GM23338 (cell line): ENCODE results near the gene GSAP. TPM values are rescaled to one million over a fixed set of nuclear protein-coding genes. Genes with fewer than 3 reads are reported as not detected.

Experiments used
- ATAC-seq: fragments of 200-7000 bp; cut with Tn5 transposase; 3 replicates; pipeline ENCODE4 v1.9.1; 2020
- DNase-seq: peaks from one replicate; pipeline ENCODE4 v3.0.0-alpha.2; 2015; ENCODE audit warnings: low spot score
- H2AFZ ChIP-seq: fragments of 200-600 bp; sonication (generic); 2 replicates; pipeline ENCODE4 v1.8.0; 2016; ENCODE audit warnings: antibody characterized with exemption, mild to moderate bottlenecking, moderate library complexity
- H3F3A ChIP-seq: fragments of 200-600 bp; sonication (generic); replicated peaks from 2 replicates; pipeline ENCODE4 v1.8.0; 2017; ENCODE audit warnings: antibody characterized with exemption, mixed run types, low read depth
- H3K27ac ChIP-seq: fragments of 200-600 bp; sonication (generic); 2 replicates; pipeline ENCODE4 v1.6.1; 2016; ENCODE audit warnings: low read depth
- H3K27me3 ChIP-seq: fragments of 200-600 bp; sonication (generic); 2 replicates; pipeline ENCODE4 v1.8.0; 2016; ENCODE audit warnings: mild to moderate bottlenecking, mixed run types, moderate library complexity; ENCODE audit not compliant: insufficient read depth
- H3K36me3 ChIP-seq: fragments of 200-600 bp; sonication (generic); 2 replicates; pipeline ENCODE4 v1.8.0; 2016; ENCODE audit warnings: mild to moderate bottlenecking; ENCODE audit not compliant: insufficient read depth
- H3K4me1 ChIP-seq: fragments of 200-600 bp; sonication (generic); 2 replicates; pipeline ENCODE4 v1.8.0; 2016; ENCODE audit warnings: mild to moderate bottlenecking, moderate library complexity; ENCODE audit not compliant: insufficient read depth
- H3K4me2 ChIP-seq: fragments of 200-600 bp; sonication (generic); 2 replicates; pipeline ENCODE4 v1.7.1; 2017; ENCODE audit warnings: mixed run types
- H3K4me3 ChIP-seq: fragments of 200-600 bp; sonication (generic); 2 replicates; pipeline ENCODE4 v1.6.1; 2016; ENCODE audit warnings: mixed run types
- H3K79me2 ChIP-seq: fragments of 200-600 bp; sonication (generic); replicated peaks from 2 replicates; pipeline ENCODE4 v1.8.0; 2017; ENCODE audit warnings: mild to moderate bottlenecking; ENCODE audit not compliant: insufficient read depth
- H3K9me2 ChIP-seq: fragments of 200-600 bp; sonication (generic); 2 replicates; pipeline ENCODE4 v1.8.0; 2017; ENCODE audit not compliant: insufficient read depth
- H4K20me1 ChIP-seq: fragments of 200-600 bp; sonication (generic); replicated peaks from 2 replicates; pipeline ENCODE4 v1.8.0; 2017; ENCODE audit warnings: mild to moderate bottlenecking; ENCODE audit not compliant: insufficient read depth
- H3K27ac Mint-ChIP-seq: 2 replicates; pipeline ENCODE4 v1.8.0; 2020; ENCODE audit warnings: inconsistent platforms, mild to moderate bottlenecking, moderate library complexity, mixed read lengths
- H3K27me3 Mint-ChIP-seq: 3 replicates; pipeline ENCODE4 v1.8.0; 2022; ENCODE audit warnings: low read depth, mild to moderate bottlenecking, moderate library complexity, mixed read lengths, inconsistent platforms; ENCODE audit not compliant: insufficient read depth, poor library complexity
- H3K36me3 Mint-ChIP-seq: 3 replicates; pipeline ENCODE4 v1.8.0; 2021; ENCODE audit warnings: low read depth, mild to moderate bottlenecking, inconsistent platforms, moderate library complexity, mixed read lengths
- H3K4me1 Mint-ChIP-seq: 3 replicates; pipeline ENCODE4 v1.8.0; 2020; ENCODE audit warnings: mild to moderate bottlenecking, inconsistent platforms, mixed read lengths
- H3K4me3 Mint-ChIP-seq: 3 replicates; pipeline ENCODE4 v1.8.0; 2021; ENCODE audit warnings: moderate library complexity, mild to moderate bottlenecking, inconsistent platforms, mixed read lengths
- H3K9me3 Mint-ChIP-seq: 3 replicates; pipeline ENCODE4 v1.8.0; 2020; ENCODE audit warnings: moderate library complexity, mild to moderate bottlenecking, inconsistent platforms, mixed read lengths
- CREB1 ChIP-seq: fragments of 250-450 bp; sonication (Bioruptor Pico); IDR thresholded peaks from 2 replicates; pipeline ENCODE4 v1.5.0; 2020; ENCODE audit warnings: low read depth, mild to moderate bottlenecking, moderate library complexity
- CTCF ChIP-seq, 2 experiments: fragments of 200-600 bp in 1 of 2; sonication (generic) in 1 of 2; conservative IDR thresholded peaks; 2 replicates each; pipeline versions ENCODE4 v1.5.1 to v1.6.1; 2016 to 2017; ENCODE audit warnings: antibody characterized with exemption in 2 of 2, low read depth in 2 of 2, mild to moderate bottlenecking in 2 of 2, moderate library complexity in 1 of 2
- ETS1 ChIP-seq: IDR thresholded peaks from 2 replicates; pipeline ENCODE4 v1.6.1; 2016; ENCODE audit warnings: antibody characterized with exemption
- EZH2 ChIP-seq: fragments of 200-600 bp; sonication (generic); IDR thresholded peaks from one replicate; pipeline ENCODE4 v1.8.0; 2017; ENCODE audit warnings: antibody characterized with exemption, mild to moderate bottlenecking, low read depth; ENCODE audit not compliant: unreplicated experiment
- EZH2phosphoT487 ChIP-seq: fragments of 200-600 bp; sonication (generic); IDR thresholded peaks from one replicate; pipeline ENCODE4 v1.8.1; 2018; ENCODE audit warnings: antibody characterized with exemption; ENCODE audit not compliant: unreplicated experiment
- JUNB ChIP-seq: IDR thresholded peaks from one replicate; pipeline ENCODE4 v1.6.1; 2016; ENCODE audit warnings: antibody characterized with exemption; ENCODE audit not compliant: unreplicated experiment
- NANOG ChIP-seq: IDR thresholded peaks from 2 replicates; pipeline ENCODE4 v1.6.1; 2016; ENCODE audit warnings: antibody characterized with exemption, borderline replicate concordance
- POLR2AphosphoS5 ChIP-seq: IDR thresholded peaks from 2 replicates; pipeline ENCODE4 v1.6.1; 2016; ENCODE audit warnings: antibody characterized with exemption, low read depth
- STAT1 ChIP-seq: IDR thresholded peaks from one replicate; pipeline ENCODE4 v1.6.1; 2016; ENCODE audit warnings: antibody characterized with exemption; ENCODE audit not compliant: unreplicated experiment
- ZNF114 ChIP-seq: fragments of 250-450 bp; sonication (Bioruptor Pico); IDR thresholded peaks from 2 replicates; pipeline ENCODE4 v1.5.0; 2020; ENCODE audit warnings: mild to moderate bottlenecking, moderate library complexity
- ZNF331 ChIP-seq: fragments of 250-450 bp; sonication (Bioruptor Pico); IDR thresholded peaks from 2 replicates; pipeline ENCODE4 v1.5.0; 2020; ENCODE audit warnings: low read depth, mild to moderate bottlenecking, moderate library complexity
- polyA plus RNA-seq: library from polyadenylated mRNA; unstranded; fragments of >200 nt; fragmentation: Nextera tagmentation; extraction: Ambion mirVana; gene quantifications from 2 replicates; pipeline ENCODE4 v1.2.1, GENCODE V29; 2016
- total RNA-seq: library from RNA; depleted of rRNA; stranded (reverse); fragments of >200 nt; shearing (Covaris generic); gene quantifications from 2 replicates; pipeline ENCODE4 v1.2.3, GENCODE V29; 2014

Gene GSAP
- total and polyA plus RNA-seq, 2 experiments from 2014 or later: 0.63 to 1.1 TPM

- TF ChIP-seq ETS1: no peak
- no peak for TF ChIP-seq JUNB
- TF ChIP-seq ZNF331 (CRISPR knock-in tag): no peak
- TF ChIP-seq EZH2phosphoT487: no peak
- no peak for TF ChIP-seq NANOG
- TF ChIP-seq CREB1 (CRISPR knock-in tag): no peak
- TF ChIP-seq STAT1: no peak
- TF ChIP-seq CTCF (conservative IDR thresholded peaks at IDR 0.05; ENCODE audit: low read depth in 2 of 2): no peak
- no peak for TF ChIP-seq POLR2AphosphoS5
- no peak for TF ChIP-seq ZNF114 (CRISPR knock-in tag)
Measured at GRCh38 chr7:77383333-77383740, 32.8 kb downstream of the GSAP start (continued).

GRCh38 chr7:77382532-77382931, 33.6 kb downstream of the GSAP start:
- no peaks in the 10 kb centered on the region for H3K79me2 ChIP-seq
- H3K27ac Mint-ChIP-seq: no peak overlapping the region
- H3K4me2 ChIP-seq: no peak overlapping the region
- ATAC-seq (no peak), DNase-seq (no peak)
- H3K4me1 ChIP-seq: peaks cover 5% of the 10 kb centered on the region
- H3F3A ChIP-seq: no peaks in the 10 kb centered on the region
- H3K36me3 Mint-ChIP-seq: no peaks in the 10 kb centered on the region
- no peaks in the 10 kb centered on the region; the same call in 1 of the 2 replicates for H3K9me2 ChIP-seq
- H3K4me1 Mint-ChIP-seq: peaks cover 14% of the 10 kb centered on the region
- H3K27ac ChIP-seq: no peak overlapping the region
- no peak for TF ChIP-seq ZNF114 (CRISPR knock-in tag)
- no peak for TF ChIP-seq ETS1
- no peak for TF ChIP-seq STAT1
- no peak for TF ChIP-seq EZH2
- TF ChIP-seq CTCF (conservative IDR thresholded peaks at IDR 0.05; ENCODE audit: low read depth in 2 of 2): no peak
- no peak overlapping the region for H3K4me3 Mint-ChIP-seq
- H3K27me3 ChIP-seq: no peaks in the 10 kb centered on the region
- H3K36me3 ChIP-seq: no peaks in the 10 kb centered on the region
- H3K27me3 Mint-ChIP-seq: peaks cover 6% of the 10 kb centered on the region
- no peaks in the 10 kb centered on the region for H4K20me1 ChIP-seq
- H2AFZ ChIP-seq: no peak overlapping the region
- H3K4me3 ChIP-seq: no peak overlapping the region
- H3K9me3 Mint-ChIP-seq: no peaks in the 10 kb centered on the region
